K562 (cell line): ENCODE results near the gene YPEL3. TPM values are rescaled to one million over a fixed set of nuclear protein-coding genes. Genes with fewer than 3 reads are reported as not detected.

Experiments used
- HNRNPUL1 ChIP-seq: fragments of 200-400 bp; formaldehyde crosslinking; IDR thresholded peaks from 2 replicates; pipeline ENCODE4 v1.6.1; 2017; ENCODE audit warnings: low read length
- NBN ChIP-seq: fragments of 450-650 bp; IDR thresholded peaks from 2 replicates; pipeline ENCODE4 v1.6.1; 2016; ENCODE audit warnings: low read depth, mild to moderate bottlenecking
- RREB1 ChIP-seq: fragments of 250-450 bp; sonication (Bioruptor Pico); IDR thresholded peaks from 2 replicates; pipeline ENCODE4 v1.4.0; 2020
- SIX5 ChIP-seq, 2 experiments: IDR thresholded peaks; 2 replicates each; pipeline ENCODE4 v1.6.1; 2011; ENCODE audit warnings: low read length in 2 of 2, borderline replicate concordance in 1 of 2, low read depth in 1 of 2, mild to moderate bottlenecking in 1 of 2, moderate library complexity in 1 of 2; ENCODE audit not compliant: insufficient read depth in 1 of 2
- TBL1XR1 ChIP-seq, 2 experiments: IDR thresholded peaks; 2 replicates each; pipeline ENCODE4 v1.6.1; 2012; ENCODE audit warnings: improper control_type of control experiment in 2 of 2, low read length in 2 of 2, mild to moderate bottlenecking in 1 of 2
- TCF7 ChIP-seq: sonication (generic); IDR thresholded peaks from 2 replicates; pipeline ENCODE4 v1.6.1; 2016; ENCODE audit warnings: antibody characterized with exemption, borderline replicate concordance
- polyA plus RNA-seq, 8 experiments: library from polyadenylated mRNA; depleted of rRNA in 4 of 8; stranded (reverse) in 5 of 8; unstranded in 3 of 8; fragments of >200 nt; fragmentation: Nextera tagmentation in 2 of 8; fragmentation: Illumina TruSeq in 1 of 8; extraction: Ambion mirVana in 2 of 8; extraction: Trizol in 1 of 8; gene quantifications; 2 replicates each; pipeline versions ENCODE4 v1.2.1 to v1.2.3, GENCODE V29; 2011 to 2014; ENCODE audit warnings: inconsistent platforms in 1 of 8, missing spikeins in 1 of 8
- total RNA-seq, 7 experiments: library from RNA; depleted of rRNA in 6 of 7; stranded (reverse); fragments of >200 nt in 6 of 7; fragmentation: Illumina TruSeq in 2 of 7; extraction: Trizol in 2 of 7; gene quantifications; 2 replicates each; pipeline versions ENCODE4 v1.2.1 to v1.2.3, GENCODE V29; 2011 to 2021; ENCODE audit warnings: low replicate concordance in 1 of 7
- TF ChIP-seq, protein P1 (sequence below): sonication (generic); formaldehyde crosslinking; IDR thresholded peaks from 2 replicates; pipeline ENCODE4 v1.8.1; 2023; ENCODE audit warnings: mild to moderate bottlenecking, missing genetic modification reagents
- TF ChIP-seq, protein P2 (sequence below), 2 experiments: fragments of 450-650 bp in 1 of 2; sonication (generic) in 1 of 2; formaldehyde crosslinking in 1 of 2; IDR thresholded peaks; 2 replicates each; pipeline versions ENCODE4 v1.7.1 to v1.9.0; 2016 to 2022; ENCODE audit warnings: inconsistent platforms in 1 of 2, mild to moderate bottlenecking in 1 of 2, missing genetic modification reagents in 1 of 2
- TF ChIP-seq, protein P3 (sequence below): sonication (generic); formaldehyde crosslinking; IDR thresholded peaks from 2 replicates; pipeline ENCODE4 v1.8.0; 2022; ENCODE audit warnings: missing genetic modification reagents, mild to moderate bottlenecking, moderate library complexity, borderline replicate concordance

YPEL3 gene
- total and polyA plus RNA-seq, 9 of the 15 experiments (the other 6 are each of a cell fraction or from before 2014, with no cell fraction given): 0.41 to 15.0 (median 2.9) TPM

DNA sequence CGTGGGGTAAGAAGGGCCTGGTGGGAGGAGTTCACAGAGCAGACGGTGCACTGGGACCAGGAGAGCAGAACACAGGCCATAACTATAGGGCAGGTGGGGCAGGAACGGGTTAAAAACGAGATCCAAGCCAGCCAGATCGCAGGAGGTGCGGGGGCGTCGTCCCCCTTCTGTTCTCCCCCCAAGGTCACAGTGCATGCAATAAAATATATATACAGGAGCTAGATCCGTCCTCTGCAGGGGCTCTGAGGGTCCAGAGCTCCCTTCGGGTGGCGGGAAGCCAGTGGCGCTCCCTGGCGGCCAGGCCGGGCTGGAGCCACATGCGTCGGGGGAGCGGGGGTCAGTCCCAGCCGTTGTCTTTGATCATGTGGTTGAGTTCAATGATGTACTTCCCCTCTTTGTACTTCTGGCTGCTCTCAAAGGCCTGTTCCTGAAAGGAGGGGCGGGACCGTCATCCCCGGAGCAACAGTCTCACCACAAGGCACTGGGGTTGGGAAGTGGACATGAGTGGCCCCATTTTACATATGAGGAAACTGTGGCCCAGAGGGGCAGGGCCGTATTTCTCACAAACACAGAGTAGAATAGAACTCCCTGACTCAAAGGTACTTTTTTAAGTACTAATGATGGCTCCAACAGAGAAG, 3.5 kb downstream of the YPEL3 start (continued):
- TF ChIP-seq RREB1 (CRISPR knock-in tag) (peak; percentile 96), TCF7 (no peak), SIX5 (IDR thresholded peaks at IDR 0.05; ENCODE audit: borderline replicate concordance in 1 of 2, insufficient read depth in 1 of 2, low read depth in 1 of 2, low read length in 2 of 2) (no peak), NBN (peak; percentile 59), HNRNPUL1 (no peak), TBL1XR1 (IDR thresholded peaks at IDR 0.05; ENCODE audit: low read length in 2 of 2) (peak in 1 of 2 experiments; percentile 65; a peak in 1 of 4 replicates)
- TF ChIP-seq, protein P1, sequence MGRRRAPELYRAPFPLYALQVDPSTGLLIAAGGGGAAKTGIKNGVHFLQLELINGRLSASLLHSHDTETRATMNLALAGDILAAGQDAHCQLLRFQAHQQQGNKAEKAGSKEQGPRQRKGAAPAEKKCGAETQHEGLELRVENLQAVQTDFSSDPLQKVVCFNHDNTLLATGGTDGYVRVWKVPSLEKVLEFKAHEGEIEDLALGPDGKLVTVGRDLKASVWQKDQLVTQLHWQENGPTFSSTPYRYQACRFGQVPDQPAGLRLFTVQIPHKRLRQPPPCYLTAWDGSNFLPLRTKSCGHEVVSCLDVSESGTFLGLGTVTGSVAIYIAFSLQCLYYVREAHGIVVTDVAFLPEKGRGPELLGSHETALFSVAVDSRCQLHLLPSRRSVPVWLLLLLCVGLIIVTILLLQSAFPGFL (CRISPR knock-in tag): no peak
- TF ChIP-seq, protein P2, sequence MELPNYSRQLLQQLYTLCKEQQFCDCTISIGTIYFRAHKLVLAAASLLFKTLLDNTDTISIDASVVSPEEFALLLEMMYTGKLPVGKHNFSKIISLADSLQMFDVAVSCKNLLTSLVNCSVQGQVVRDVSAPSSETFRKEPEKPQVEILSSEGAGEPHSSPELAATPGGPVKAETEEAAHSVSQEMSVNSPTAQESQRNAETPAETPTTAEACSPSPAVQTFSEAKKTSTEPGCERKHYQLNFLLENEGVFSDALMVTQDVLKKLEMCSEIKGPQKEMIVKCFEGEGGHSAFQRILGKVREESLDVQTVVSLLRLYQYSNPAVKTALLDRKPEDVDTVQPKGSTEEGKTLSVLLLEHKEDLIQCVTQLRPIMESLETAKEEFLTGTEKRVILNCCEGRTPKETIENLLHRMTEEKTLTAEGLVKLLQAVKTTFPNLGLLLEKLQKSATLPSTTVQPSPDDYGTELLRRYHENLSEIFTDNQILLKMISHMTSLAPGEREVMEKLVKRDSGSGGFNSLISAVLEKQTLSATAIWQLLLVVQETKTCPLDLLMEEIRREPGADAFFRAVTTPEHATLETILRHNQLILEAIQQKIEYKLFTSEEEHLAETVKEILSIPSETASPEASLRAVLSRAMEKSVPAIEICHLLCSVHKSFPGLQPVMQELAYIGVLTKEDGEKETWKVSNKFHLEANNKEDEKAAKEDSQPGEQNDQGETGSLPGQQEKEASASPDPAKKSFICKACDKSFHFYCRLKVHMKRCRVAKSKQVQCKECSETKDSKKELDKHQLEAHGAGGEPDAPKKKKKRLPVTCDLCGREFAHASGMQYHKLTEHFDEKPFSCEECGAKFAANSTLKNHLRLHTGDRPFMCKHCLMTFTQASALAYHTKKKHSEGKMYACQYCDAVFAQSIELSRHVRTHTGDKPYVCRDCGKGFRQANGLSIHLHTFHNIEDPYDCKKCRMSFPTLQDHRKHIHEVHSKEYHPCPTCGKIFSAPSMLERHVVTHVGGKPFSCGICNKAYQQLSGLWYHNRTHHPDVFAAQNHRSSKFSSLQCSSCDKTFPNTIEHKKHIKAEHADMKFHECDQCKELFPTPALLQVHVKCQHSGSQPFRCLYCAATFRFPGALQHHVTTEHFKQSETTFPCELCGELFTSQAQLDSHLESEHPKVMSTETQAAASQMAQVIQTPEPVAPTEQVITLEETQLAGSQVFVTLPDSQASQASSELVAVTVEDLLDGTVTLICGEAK (IDR thresholded peaks at IDR 0.05): 0 out of 2 replicates have a peak, but pooled peaks have one; percentile 47
- TF ChIP-seq, protein P2 (CRISPR knock-in tag; IDR thresholded peaks at IDR 0.05): no peak
- TF ChIP-seq, protein P3, sequence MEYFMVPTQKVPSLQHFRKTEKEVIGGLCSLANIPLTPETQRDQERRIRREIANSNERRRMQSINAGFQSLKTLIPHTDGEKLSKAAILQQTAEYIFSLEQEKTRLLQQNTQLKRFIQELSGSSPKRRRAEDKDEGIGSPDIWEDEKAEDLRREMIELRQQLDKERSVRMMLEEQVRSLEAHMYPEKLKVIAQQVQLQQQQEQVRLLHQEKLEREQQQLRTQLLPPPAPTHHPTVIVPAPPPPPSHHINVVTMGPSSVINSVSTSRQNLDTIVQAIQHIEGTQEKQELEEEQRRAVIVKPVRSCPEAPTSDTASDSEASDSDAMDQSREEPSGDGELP (CRISPR knock-in tag): peak; percentile 88
